ENCODE measurements around the gene SLC35F3.

DNA sequence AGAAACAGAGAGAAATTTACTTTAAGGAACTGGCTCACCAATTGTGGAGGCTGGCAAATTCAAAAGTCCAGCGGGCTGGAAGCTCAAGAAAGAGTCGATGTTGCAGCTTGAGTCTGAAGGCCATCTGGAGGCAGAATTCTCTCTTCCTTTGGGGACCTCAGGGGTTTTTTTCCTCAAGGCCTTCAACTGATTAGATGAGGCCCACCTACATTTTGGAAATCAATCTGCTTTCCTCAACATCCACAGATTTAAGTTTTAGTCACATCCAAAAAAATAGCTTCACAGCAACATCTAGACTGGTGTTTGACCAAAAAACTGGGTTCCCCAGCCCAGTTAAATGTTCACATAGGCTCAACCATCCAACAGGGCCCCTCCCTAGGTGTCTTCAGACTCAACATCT, 114.9 kb downstream of the SLC35F3 start:
- TF ChIP-seq, protein P1, sequence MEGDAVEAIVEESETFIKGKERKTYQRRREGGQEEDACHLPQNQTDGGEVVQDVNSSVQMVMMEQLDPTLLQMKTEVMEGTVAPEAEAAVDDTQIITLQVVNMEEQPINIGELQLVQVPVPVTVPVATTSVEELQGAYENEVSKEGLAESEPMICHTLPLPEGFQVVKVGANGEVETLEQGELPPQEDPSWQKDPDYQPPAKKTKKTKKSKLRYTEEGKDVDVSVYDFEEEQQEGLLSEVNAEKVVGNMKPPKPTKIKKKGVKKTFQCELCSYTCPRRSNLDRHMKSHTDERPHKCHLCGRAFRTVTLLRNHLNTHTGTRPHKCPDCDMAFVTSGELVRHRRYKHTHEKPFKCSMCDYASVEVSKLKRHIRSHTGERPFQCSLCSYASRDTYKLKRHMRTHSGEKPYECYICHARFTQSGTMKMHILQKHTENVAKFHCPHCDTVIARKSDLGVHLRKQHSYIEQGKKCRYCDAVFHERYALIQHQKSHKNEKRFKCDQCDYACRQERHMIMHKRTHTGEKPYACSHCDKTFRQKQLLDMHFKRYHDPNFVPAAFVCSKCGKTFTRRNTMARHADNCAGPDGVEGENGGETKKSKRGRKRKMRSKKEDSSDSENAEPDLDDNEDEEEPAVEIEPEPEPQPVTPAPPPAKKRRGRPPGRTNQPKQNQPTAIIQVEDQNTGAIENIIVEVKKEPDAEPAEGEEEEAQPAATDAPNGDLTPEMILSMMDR (IDR thresholded peaks at IDR 0.05), result no peak
- no peak for TF ChIP-seq POLR2A (IDR thresholded peaks at IDR 0.05)

All from right lobe of liver (tissue), 4 donors.